ENCODE data around the gene TXN.
"Not testable (repeated sequence)": the region's sequence is repeated elsewhere in the genome, so short reads cannot be mapped to it uniquely, and the experiment has no call there.

TXN gene

GRCh38 chr9:110214586-110215355, 41.5 kb downstream of the TXN start:
- Histone ChIP-seq H3K4me1 (ENCODE audit: control insufficient read depth in 5 of 5, insufficient read depth in 5 of 5, low read length in 5 of 5) (peaks cover 0 to 14% (median 2%) of the 10 kb centered on the region in 5 donors), H3K27me3 (ENCODE audit: control insufficient read depth in 5 of 5, insufficient read depth in 4 of 5, low read length in 5 of 5) (no peaks in the 10 kb centered on the region), H3K27ac (ENCODE audit: low read depth, low read length) (no peak overlapping the region), H3K9me3 (ENCODE audit: control insufficient read depth in 5 of 5, low read length in 5 of 5) (peaks cover 0 to 4% (median 0%) of the 10 kb centered on the region in 5 donors), H3K36me3 (ENCODE audit: control insufficient read depth in 5 of 5, insufficient read depth in 5 of 5, low read length in 5 of 5) (no peaks in the 10 kb centered on the region), H3K9ac (ENCODE audit: low read length in 5 of 5) (no peak overlapping the region), H3K4me3 (ENCODE audit: low read depth in 1 of 5, low read length in 5 of 5) (no peak overlapping the region)

GRCh38 chr9:110214090-110214489, 42.2 kb downstream of the TXN start:
- H3K27ac ChIP-seq (ENCODE audit: low read depth, low read length) = no peak overlapping the region
- H3K4me3 ChIP-seq (ENCODE audit: low read depth in 1 of 5, low read length in 5 of 5) = no peak overlapping the region
- H3K9ac ChIP-seq (ENCODE audit: low read length in 5 of 5) = no peak overlapping the region
- no peaks in the 10 kb centered on the region for H3K27me3 ChIP-seq (ENCODE audit: control insufficient read depth in 5 of 5, insufficient read depth in 4 of 5, low read length in 5 of 5)
- peaks cover 0 to 4% (median 0%) of the 10 kb centered on the region in 5 donors for H3K9me3 ChIP-seq (ENCODE audit: control insufficient read depth in 5 of 5, low read length in 5 of 5)
- peaks cover 0 to 14% (median 2%) of the 10 kb centered on the region in 5 donors for H3K4me1 ChIP-seq (ENCODE audit: control insufficient read depth in 5 of 5, insufficient read depth in 5 of 5, low read length in 5 of 5)
- no peaks in the 10 kb centered on the region for H3K36me3 ChIP-seq (ENCODE audit: control insufficient read depth in 5 of 5, insufficient read depth in 5 of 5, low read length in 5 of 5)

- Histone ChIP-seq H3K27me3 (ENCODE audit: control insufficient read depth in 5 of 5, insufficient read depth in 4 of 5, low read length in 5 of 5) (no peaks in the 10 kb centered on the region), H3K36me3 (ENCODE audit: control insufficient read depth in 5 of 5, insufficient read depth in 5 of 5, low read length in 5 of 5) (no peaks in the 10 kb centered on the region), H3K4me3 (ENCODE audit: low read depth in 1 of 5, low read length in 5 of 5) (no peak overlapping the region), H3K4me1 (ENCODE audit: control insufficient read depth in 5 of 5, insufficient read depth in 5 of 5, low read length in 5 of 5) (peaks cover 0 to 14% (median 2%) of the 10 kb centered on the region in 5 donors), H3K9me3 (ENCODE audit: control insufficient read depth in 5 of 5, low read length in 5 of 5) (peaks cover 0 to 4% (median 0%) of the 10 kb centered on the region in 5 donors), H3K27ac (ENCODE audit: low read depth, low read length) (no peak overlapping the region), H3K9ac (ENCODE audit: low read length in 5 of 5) (no peak overlapping the region)
Observed at GRCh38 chr9:110213413-110214044, 42.8 kb downstream of the TXN start.

GRCh38 chr9:110208031-110208430, 48.3 kb downstream of the TXN start, which contains the start of gene C9orf152:
Gene C9orf152 (minus strand): TSS chr9:110208159. CDS start chr9:110207579, 580 bp downstream.
- Histone ChIP-seq H3K36me3 (ENCODE audit: control insufficient read depth in 5 of 5, insufficient read depth in 5 of 5, low read length in 5 of 5) (no peaks in the 10 kb centered on the region), H3K4me1 (ENCODE audit: control insufficient read depth in 5 of 5, insufficient read depth in 5 of 5, low read length in 5 of 5) (no peaks in the 10 kb centered on the region), H3K9me3 (ENCODE audit: control insufficient read depth in 5 of 5, low read length in 5 of 5) (peaks cover 0 to 4% (median 0%) of the 10 kb centered on the region in 5 donors), H3K27me3 (ENCODE audit: control insufficient read depth in 5 of 5, insufficient read depth in 4 of 5, low read length in 5 of 5) (peaks cover 0 to 10% (median 3%) of the 10 kb centered on the region in 5 donors), H3K9ac (ENCODE audit: low read length in 5 of 5) (no peak within 1 kb of the TSS), H3K4me3 (ENCODE audit: low read depth in 1 of 5, low read length in 5 of 5) (no peak within 1 kb of the TSS), H3K27ac (ENCODE audit: low read depth, low read length) (no peak within 1 kb of the TSS)

- no peak overlapping the region for H3K4me3 ChIP-seq (ENCODE audit: low read depth in 1 of 5, low read length in 5 of 5)
- H3K36me3 ChIP-seq (ENCODE audit: control insufficient read depth in 5 of 5, insufficient read depth in 5 of 5, low read length in 5 of 5) = no peaks in the 10 kb centered on the region
- H3K4me1 ChIP-seq (ENCODE audit: control insufficient read depth in 5 of 5, insufficient read depth in 5 of 5, low read length in 5 of 5) = no peaks in the 10 kb centered on the region
- H3K27me3 ChIP-seq (ENCODE audit: control insufficient read depth in 5 of 5, insufficient read depth in 4 of 5, low read length in 5 of 5) = peaks cover 0 to 10% (median 3%) of the 10 kb centered on the region in 5 donors
- no peak overlapping the region for H3K27ac ChIP-seq (ENCODE audit: low read depth, low read length)
- peaks cover 0 to 4% (median 0%) of the 10 kb centered on the region in 5 donors for H3K9me3 ChIP-seq (ENCODE audit: control insufficient read depth in 5 of 5, low read length in 5 of 5)
- H3K9ac ChIP-seq (ENCODE audit: low read length in 5 of 5) = no peak overlapping the region
Observed at GRCh38 chr9:110207071-110207641, 49.2 kb downstream of the TXN start.

GRCh38 chr9:110206389-110206788, 49.9 kb downstream of the TXN start:
- no peak overlapping the region for H3K4me3 ChIP-seq (ENCODE audit: low read depth in 1 of 5, low read length in 5 of 5)
- no peak overlapping the region for H3K9ac ChIP-seq (ENCODE audit: low read length in 5 of 5)
- no peak overlapping the region for H3K27ac ChIP-seq (ENCODE audit: low read depth, low read length)

GRCh38 chr9:110205612-110206011, 50.7 kb downstream of the TXN start:
- not testable (repeated sequence) for H3K4me1 ChIP-seq (ENCODE audit: control insufficient read depth in 5 of 5, insufficient read depth in 5 of 5, low read length in 5 of 5); H3K27me3 ChIP-seq (ENCODE audit: control insufficient read depth in 5 of 5, insufficient read depth in 4 of 5, low read length in 5 of 5); H3K9ac ChIP-seq (ENCODE audit: low read length in 5 of 5); H3K36me3 ChIP-seq (ENCODE audit: control insufficient read depth in 5 of 5, insufficient read depth in 5 of 5, low read length in 5 of 5); H3K4me3 ChIP-seq (ENCODE audit: low read depth in 1 of 5, low read length in 5 of 5); H3K9me3 ChIP-seq (ENCODE audit: control insufficient read depth in 5 of 5, low read length in 5 of 5); H3K27ac ChIP-seq (ENCODE audit: low read depth, low read length)

More at GRCh38 chr9:110206389-110206788, 49.9 kb downstream of the TXN start:
- Histone ChIP-seq H3K9me3 (ENCODE audit: control insufficient read depth in 5 of 5, low read length in 5 of 5) (peaks cover 0 to under 1% (median 0%) of the 10 kb centered on the region in 5 donors), H3K27me3 (ENCODE audit: control insufficient read depth in 5 of 5, insufficient read depth in 4 of 5, low read length in 5 of 5) (peaks cover 0 to 10% (median 3%) of the 10 kb centered on the region in 5 donors), H3K4me1 (ENCODE audit: control insufficient read depth in 5 of 5, insufficient read depth in 5 of 5, low read length in 5 of 5) (no peaks in the 10 kb centered on the region), H3K36me3 (ENCODE audit: control insufficient read depth in 5 of 5, insufficient read depth in 5 of 5, low read length in 5 of 5) (no peaks in the 10 kb centered on the region)

- Histone ChIP-seq H3K9me3 (ENCODE audit: control insufficient read depth in 5 of 5, low read length in 5 of 5) (no peaks in the 10 kb centered on the region), H3K4me1 (ENCODE audit: control insufficient read depth in 5 of 5, insufficient read depth in 5 of 5, low read length in 5 of 5) (peaks cover 0 to 3% (median 0%) of the 10 kb centered on the region in 5 donors), H3K36me3 (ENCODE audit: control insufficient read depth in 5 of 5, insufficient read depth in 5 of 5, low read length in 5 of 5) (no peaks in the 10 kb centered on the region), H3K27ac (ENCODE audit: low read depth, low read length) (no peak overlapping the region), H3K9ac (ENCODE audit: low read length in 5 of 5) (no peak overlapping the region), H3K27me3 (ENCODE audit: control insufficient read depth in 5 of 5, insufficient read depth in 4 of 5, low read length in 5 of 5) (peaks cover 0 to 8% (median 3%) of the 10 kb centered on the region in 5 donors), H3K4me3 (ENCODE audit: low read depth in 1 of 5, low read length in 5 of 5) (no peak overlapping the region)
Observed at GRCh38 chr9:110202232-110202631, 54.1 kb downstream of the TXN start.

GRCh38 chr9:110199643-110200042, 56.7 kb downstream of the TXN start:
- no peak overlapping the region for H3K4me3 ChIP-seq (ENCODE audit: low read depth in 1 of 5, low read length in 5 of 5)
- H3K4me1 ChIP-seq (ENCODE audit: control insufficient read depth in 5 of 5, insufficient read depth in 5 of 5, low read length in 5 of 5) = peaks cover 0 to 3% (median 0%) of the 10 kb centered on the region in 5 donors
- no peaks in the 10 kb centered on the region for H3K36me3 ChIP-seq (ENCODE audit: control insufficient read depth in 5 of 5, insufficient read depth in 5 of 5, low read length in 5 of 5)
- H3K27ac ChIP-seq (ENCODE audit: low read depth, low read length) = no peak overlapping the region
- H3K9ac ChIP-seq (ENCODE audit: low read length in 5 of 5) = no peak overlapping the region
- no peaks in the 10 kb centered on the region for H3K27me3 ChIP-seq (ENCODE audit: control insufficient read depth in 5 of 5, insufficient read depth in 4 of 5, low read length in 5 of 5)
- no peaks in the 10 kb centered on the region for H3K9me3 ChIP-seq (ENCODE audit: control insufficient read depth in 5 of 5, low read length in 5 of 5)

GRCh38 chr9:110198357-110198756, 58.0 kb downstream of the TXN start:
- Histone ChIP-seq H3K4me3 (ENCODE audit: low read depth in 1 of 5, low read length in 5 of 5) (no peak overlapping the region), H3K27ac (ENCODE audit: low read depth, low read length) (no peak overlapping the region), H3K36me3 (ENCODE audit: control insufficient read depth in 5 of 5, insufficient read depth in 5 of 5, low read length in 5 of 5) (no peaks in the 10 kb centered on the region), H3K27me3 (ENCODE audit: control insufficient read depth in 5 of 5, insufficient read depth in 4 of 5, low read length in 5 of 5) (no peaks in the 10 kb centered on the region), H3K4me1 (ENCODE audit: control insufficient read depth in 5 of 5, insufficient read depth in 5 of 5, low read length in 5 of 5) (peaks cover 0 to 3% (median under 1%) of the 10 kb centered on the region in 5 donors), H3K9me3 (ENCODE audit: control insufficient read depth in 5 of 5, low read length in 5 of 5) (no peaks in the 10 kb centered on the region), H3K9ac (ENCODE audit: low read length in 5 of 5) (no peak overlapping the region)

Measured in subcutaneous abdominal adipose tissue (tissue), 5 donors.